Pericardium fibroblast (primary cell): ENCODE data around the gene PIP5K1C. TPM values are rescaled to one million over a fixed set of nuclear protein-coding genes. Genes with fewer than 3 reads are reported as not detected.

ENCODE experiments used
- total RNA-seq: library from RNA; depleted of rRNA; stranded (reverse); fragments of >200 nt; gene quantifications from 2 replicates; pipeline ENCODE4 v1.2.3, GENCODE V29; 2015

PIP5K1C gene
- 37.3 and 42.4 TPM in 2 replicates for total RNA-seq

GRCh38 chr19:3700242-3701032 lies at the start of gene PIP5K1C:
PIP5K1C (minus strand) TSS chr19:3700468; CDS start chr19:3700390, 78 bp downstream.

GRCh38 chr19:3708207-3708931 lies 8.1 kb upstream of the PIP5K1C start, which contains the start of gene TJP3:
TJP3 (plus strand) TSS chr19:3708384; CDS start chr19:3728433, 20,049 bp downstream.

GRCh38 chr19:3626473-3627350 lies 73.6 kb downstream of the PIP5K1C start, which contains the start of gene CACTIN:
CACTIN (minus strand) TSS chr19:3626790; CDS start chr19:3626762, 28 bp downstream.

DNA sequence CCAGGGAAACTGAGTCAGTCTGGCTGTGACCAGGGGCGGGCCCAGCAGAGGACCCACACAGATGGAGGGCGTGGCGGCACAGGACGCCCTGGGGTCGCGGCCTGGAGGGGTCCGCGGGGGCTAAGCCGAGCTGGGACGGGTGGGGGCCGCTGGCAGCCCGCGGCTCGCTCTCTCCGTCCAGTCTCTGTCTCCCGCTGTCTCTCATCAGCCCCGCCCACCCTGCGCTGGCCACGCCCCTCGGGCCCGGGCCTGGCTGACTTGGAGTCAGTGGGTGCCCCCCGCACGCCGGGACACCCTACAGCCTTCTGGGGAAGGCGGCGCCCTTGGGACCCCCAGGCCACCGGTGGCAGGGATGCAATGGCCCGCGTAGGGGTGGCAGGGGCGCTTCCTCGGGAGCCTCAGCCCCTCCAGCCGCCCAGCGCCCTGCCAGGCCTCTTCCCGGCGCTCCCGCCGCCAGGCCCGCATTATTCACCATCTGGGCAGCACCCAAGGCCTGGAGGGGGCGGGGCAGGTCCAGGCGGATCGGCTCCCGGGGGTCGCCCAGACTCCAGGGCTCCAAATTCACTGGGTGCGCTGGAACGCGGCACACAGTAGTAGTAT lies 93.5 kb downstream of the PIP5K1C start, which contains the start of gene TBXA2R:
Gene TBXA2R (minus strand): TSS at position 186 of the 600 bp plus-strand sequence. CDS start 6,241 bp downstream, outside the sequence.

GRCh38 chr19:3585301-3586126 lies 114.8 kb downstream of the PIP5K1C start, which contains the start of gene GIPC3:
GIPC3 (plus strand) TSS chr19:3585478; CDS start chr19:3585598, 120 bp downstream.

Other genes with a start within 250 kb of the PIP5K1C start
- gene SMIM24, start 219.9 kb downstream of the PIP5K1C start, total RNA-seq = not detected in 2 replicates
- gene SMIM44, start 217.0 kb downstream of the PIP5K1C start, total RNA-seq = not detected in 2 replicates
- 12.2 and 18.8 TPM in 2 replicates for gene DOHH, start 199.8 kb downstream of the PIP5K1C start, total RNA-seq
- 16.2 and 19.4 TPM in 2 replicates for gene FZR1, start 194.2 kb downstream of the PIP5K1C start, total RNA-seq
- not detected in 2 replicates for gene TEKTIP1, start 161.3 kb downstream of the PIP5K1C start, total RNA-seq
- gene MFSD12, start 142.9 kb downstream of the PIP5K1C start, total RNA-seq = 56.2 and 65.9 TPM in 2 replicates
- 92.5 and 95.8 TPM in 2 replicates for gene HMG20B, start 127.5 kb downstream of the PIP5K1C start, total RNA-seq
- 0.12 and 0.34 TPM in 2 replicates for gene GIPC3, start 115.0 kb downstream of the PIP5K1C start, total RNA-seq
- gene TBXA2R, start 93.6 kb downstream of the PIP5K1C start, total RNA-seq = 0.47 and 1.4 TPM in 2 replicates
- 21.6 and 23.5 TPM in 2 replicates for gene CACTIN, start 73.7 kb downstream of the PIP5K1C start, total RNA-seq
- gene TJP3, start 7.9 kb upstream of the PIP5K1C start, total RNA-seq = not detected in 2 replicates
- gene APBA3, start 61.2 kb upstream of the PIP5K1C start, total RNA-seq = 21.4 and 25.8 TPM in 2 replicates
- 45.7 and 68.4 TPM in 2 replicates for gene MRPL54, start 62.2 kb upstream of the PIP5K1C start, total RNA-seq
- gene RAX2, start 71.8 kb upstream of the PIP5K1C start, total RNA-seq = not detected in 2 replicates
- not detected in 2 replicates for gene MATK, start 85.9 kb upstream of the PIP5K1C start, total RNA-seq
- not detected in 2 replicates for gene ZFR2, start 168.6 kb upstream of the PIP5K1C start, total RNA-seq
- gene ATCAY, start 180.2 kb upstream of the PIP5K1C start, total RNA-seq = not detected in 2 replicates
- 0.26 TPM in 1 of 2 replicates, not detected in the other for gene NMRK2, start 232.6 kb upstream of the PIP5K1C start, total RNA-seq